Liver (tissue), 9 donors: ENCODE data around the gene OR52E5. TPM values are rescaled to one million over a fixed set of nuclear protein-coding genes. Genes with fewer than 3 reads are reported as not detected.

Source experiments
- DNase-seq: peaks from one replicate; pipeline ENCODE4 v3.0.0-alpha.2; 2017; ENCODE audit warnings: low spot score
- H3K27ac ChIP-seq, 2 donors: one replicate each; pipeline ENCODE4 v1.7.0; 2013; ENCODE audit warnings: inconsistent platforms in 2 of 2, low read length in 2 of 2, control low read depth in 1 of 2, low read depth in 1 of 2, mild to moderate bottlenecking in 1 of 2
- H3K27me3 ChIP-seq, 4 donors: one replicate each; pipeline versions ENCODE4 v1.6.1 to v1.7.0; 2013; ENCODE audit warnings: low read length in 3 of 4, inconsistent platforms in 1 of 4, mild to moderate bottlenecking in 1 of 4, moderate library complexity in 1 of 4; ENCODE audit not compliant: control insufficient read depth in 4 of 4, insufficient read depth in 4 of 4
- H3K36me3 ChIP-seq, 4 donors: one replicate each; pipeline versions ENCODE4 v1.6.1 to v1.7.0; 2013; ENCODE audit warnings: low read length in 3 of 4, mild to moderate bottlenecking in 3 of 4, low read depth in 1 of 4, moderate library complexity in 1 of 4; ENCODE audit not compliant: control insufficient read depth in 4 of 4, insufficient read depth in 3 of 4
- H3K4me1 ChIP-seq, 4 donors: one replicate each; pipeline versions ENCODE4 v1.6.1 to v1.7.0; 2013; ENCODE audit warnings: low read length in 3 of 4, mild to moderate bottlenecking in 3 of 4, moderate library complexity in 1 of 4; ENCODE audit not compliant: control insufficient read depth in 4 of 4, insufficient read depth in 4 of 4
- H3K4me3 ChIP-seq, 3 donors: one replicate each; pipeline versions ENCODE4 v1.6.1 to v1.7.0; 2013; ENCODE audit warnings: low read length in 3 of 3, control low read depth in 1 of 3, low read depth in 1 of 3, mild to moderate bottlenecking in 1 of 3
- H3K9ac ChIP-seq, 2 donors: one replicate each; pipeline ENCODE4 v1.7.0; 2013; ENCODE audit warnings: low read length in 2 of 2, mild to moderate bottlenecking in 2 of 2, moderate library complexity in 2 of 2, control low read depth in 1 of 2, low read depth in 1 of 2
- H3K9me3 ChIP-seq, 4 donors: one replicate each; pipeline versions ENCODE4 v1.6.1 to v1.7.0; 2013; ENCODE audit warnings: low read length in 3 of 4; ENCODE audit not compliant: control insufficient read depth in 4 of 4
- ATF3 ChIP-seq: IDR thresholded peaks from 2 replicates; pipeline ENCODE4 v1.6.1; 2016; ENCODE audit warnings: antibody characterized with exemption
- EGR1 ChIP-seq, 2 donors: IDR thresholded peaks; 2 replicates each; pipeline ENCODE4 v1.6.1; 2016 to 2018; ENCODE audit warnings: antibody characterized with exemption in 2 of 2, low read depth in 2 of 2
- FOXA1 ChIP-seq: IDR thresholded peaks from 2 replicates; pipeline ENCODE4 v1.6.1; 2016; ENCODE audit warnings: antibody characterized with exemption
- GABPA ChIP-seq, 2 donors: IDR thresholded peaks in 1 of 2; conservative IDR thresholded peaks in 1 of 2; 2 replicates each; pipeline ENCODE4 v1.6.1; 2016; ENCODE audit warnings: antibody characterized with exemption in 2 of 2, mild to moderate bottlenecking in 1 of 2, moderate library complexity in 1 of 2
- JUND ChIP-seq, 2 donors: IDR thresholded peaks; 2 replicates each; pipeline ENCODE4 v1.6.1; 2016; ENCODE audit warnings: antibody characterized with exemption in 2 of 2
- NR2F2 ChIP-seq: IDR thresholded peaks from 2 replicates; pipeline ENCODE4 v1.6.1; 2016; ENCODE audit warnings: antibody characterized with exemption
- RAD21 ChIP-seq, 2 donors: IDR thresholded peaks; 2 replicates each; pipeline ENCODE4 v1.6.1; 2016; ENCODE audit warnings: antibody characterized with exemption in 2 of 2, mild to moderate bottlenecking in 2 of 2
- RXRA ChIP-seq, 2 donors: IDR thresholded peaks; 2 replicates each; pipeline ENCODE4 v1.6.1; 2017 to 2018; ENCODE audit warnings: antibody characterized with exemption in 2 of 2, mild to moderate bottlenecking in 1 of 2
- SP1 ChIP-seq: IDR thresholded peaks from 2 replicates; pipeline ENCODE4 v1.6.1; 2018; ENCODE audit warnings: antibody characterized with exemption, mild to moderate bottlenecking
- TAF1 ChIP-seq: conservative IDR thresholded peaks from 2 replicates; pipeline ENCODE4 v1.6.1; 2016; ENCODE audit warnings: antibody characterized with exemption, mild to moderate bottlenecking
- YY1 ChIP-seq: IDR thresholded peaks from 2 replicates; pipeline ENCODE4 v1.6.1; 2016; ENCODE audit warnings: antibody characterized with exemption, mild to moderate bottlenecking
- WGBS: extraction: QIAGEN DNeasy Blood & Tissue Kit; methylation state at CpG from one replicate; pipeline ENCODE4 v1.1.7; 2013; 5-methylcytosine and 5-hydroxymethylcytosine counted together
- polyA plus RNA-seq, 2 donors: library from polyadenylated mRNA; stranded (reverse) in 1 of 2; unstranded in 1 of 2; fragments of 200-250 nt in 1 of 2; fragments of >200 nt in 1 of 2; fragmentation: Nextera tagmentation in 1 of 2; extraction: Ambion mirVana in 1 of 2; gene quantifications; one replicate each; pipeline versions ENCODE4 v1.2.1 to v1.2.3, GENCODE V29; 2013 to 2015
- total RNA-seq, 2 donors: library from RNA; depleted of rRNA; stranded (reverse); fragments of >200 nt; gene quantifications; one replicate each; pipeline ENCODE4 v1.2.3, GENCODE V29; 2014
- TF ChIP-seq, protein P1 (sequence below): IDR thresholded peaks from 2 replicates; pipeline ENCODE4 v1.6.1; 2016; ENCODE audit warnings: antibody characterized with exemption
- TF ChIP-seq, protein P2 (sequence below): IDR thresholded peaks from 2 replicates; pipeline ENCODE4 v1.6.1; 2016; ENCODE audit warnings: antibody characterized with exemption, mild to moderate bottlenecking
- TF ChIP-seq, protein P3 (sequence below): fragments of 150-350 bp; IDR thresholded peaks from 2 replicates; pipeline ENCODE4 v1.5.1; 2017; ENCODE audit warnings: improper control_type of control experiment, low read depth, low read length; ENCODE audit not compliant: missing input control
- donor health status: healthy.
- donor health status: healthy.
- donor health status: healthy.
- donor health status: healthy.
- donor health status: healthy.

OR52E5 gene
- total and polyA plus RNA-seq, 4 donors: not detected

DNA sequence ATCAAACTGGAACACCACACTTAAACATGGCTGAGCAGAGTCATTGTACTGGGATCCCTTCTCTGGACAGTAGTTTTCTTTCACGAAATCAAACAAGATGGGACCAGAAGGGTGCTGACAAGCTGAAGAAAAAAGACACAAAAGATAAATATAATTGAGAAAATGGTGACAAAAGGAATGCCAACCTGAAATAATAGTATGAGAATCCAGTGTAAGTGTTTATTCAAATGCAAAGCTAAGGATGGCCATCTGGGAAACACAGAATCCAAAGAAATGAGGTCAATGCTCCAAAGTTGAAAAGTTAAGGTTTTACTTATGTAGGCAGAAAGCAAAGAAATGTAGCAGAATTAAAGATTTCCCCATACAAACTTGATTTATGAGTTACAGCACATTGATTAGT is 5.3 kb upstream of the OR52E5 start:
- H3K36me3 ChIP-seq: no peaks in the 10 kb centered on the region
- WGBS: 57% methylated on average over 1 of the region's 1 CpG
- no peak overlapping the region for H3K27ac ChIP-seq
- peaks cover 0 to 4% (median 0%) of the 10 kb centered on the region in 4 donors for H3K27me3 ChIP-seq
- H3K4me3 ChIP-seq: no peak overlapping the region
- no peaks in the 10 kb centered on the region for H3K9me3 ChIP-seq
- DNase-seq: no peak
- TF ChIP-seq RAD21 (IDR thresholded peaks at IDR 0.05) (no peak), SP1 (no peak), ATF3 (no peak), RXRA (IDR thresholded peaks at IDR 0.05) (no peak), EGR1 (IDR thresholded peaks at IDR 0.05; ENCODE audit: low read depth in 2 of 2) (no peak), YY1 (no peak), NR2F2 (no peak), TAF1 (no peak), GABPA (IDR thresholded peaks at IDR 0.05 in 1 of 2, conservative IDR thresholded peaks at IDR 0.05 in 1 of 2) (no peak)
- TF ChIP-seq, protein P1, sequence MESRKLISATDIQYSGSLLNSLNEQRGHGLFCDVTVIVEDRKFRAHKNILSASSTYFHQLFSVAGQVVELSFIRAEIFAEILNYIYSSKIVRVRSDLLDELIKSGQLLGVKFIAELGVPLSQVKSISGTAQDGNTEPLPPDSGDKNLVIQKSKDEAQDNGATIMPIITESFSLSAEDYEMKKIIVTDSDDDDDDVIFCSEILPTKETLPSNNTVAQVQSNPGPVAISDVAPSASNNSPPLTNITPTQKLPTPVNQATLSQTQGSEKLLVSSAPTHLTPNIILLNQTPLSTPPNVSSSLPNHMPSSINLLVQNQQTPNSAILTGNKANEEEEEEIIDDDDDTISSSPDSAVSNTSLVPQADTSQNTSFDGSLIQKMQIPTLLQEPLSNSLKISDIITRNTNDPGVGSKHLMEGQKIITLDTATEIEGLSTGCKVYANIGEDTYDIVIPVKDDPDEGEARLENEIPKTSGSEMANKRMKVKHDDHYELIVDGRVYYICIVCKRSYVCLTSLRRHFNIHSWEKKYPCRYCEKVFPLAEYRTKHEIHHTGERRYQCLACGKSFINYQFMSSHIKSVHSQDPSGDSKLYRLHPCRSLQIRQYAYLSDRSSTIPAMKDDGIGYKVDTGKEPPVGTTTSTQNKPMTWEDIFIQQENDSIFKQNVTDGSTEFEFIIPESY: no peak
- TF ChIP-seq, protein P2, sequence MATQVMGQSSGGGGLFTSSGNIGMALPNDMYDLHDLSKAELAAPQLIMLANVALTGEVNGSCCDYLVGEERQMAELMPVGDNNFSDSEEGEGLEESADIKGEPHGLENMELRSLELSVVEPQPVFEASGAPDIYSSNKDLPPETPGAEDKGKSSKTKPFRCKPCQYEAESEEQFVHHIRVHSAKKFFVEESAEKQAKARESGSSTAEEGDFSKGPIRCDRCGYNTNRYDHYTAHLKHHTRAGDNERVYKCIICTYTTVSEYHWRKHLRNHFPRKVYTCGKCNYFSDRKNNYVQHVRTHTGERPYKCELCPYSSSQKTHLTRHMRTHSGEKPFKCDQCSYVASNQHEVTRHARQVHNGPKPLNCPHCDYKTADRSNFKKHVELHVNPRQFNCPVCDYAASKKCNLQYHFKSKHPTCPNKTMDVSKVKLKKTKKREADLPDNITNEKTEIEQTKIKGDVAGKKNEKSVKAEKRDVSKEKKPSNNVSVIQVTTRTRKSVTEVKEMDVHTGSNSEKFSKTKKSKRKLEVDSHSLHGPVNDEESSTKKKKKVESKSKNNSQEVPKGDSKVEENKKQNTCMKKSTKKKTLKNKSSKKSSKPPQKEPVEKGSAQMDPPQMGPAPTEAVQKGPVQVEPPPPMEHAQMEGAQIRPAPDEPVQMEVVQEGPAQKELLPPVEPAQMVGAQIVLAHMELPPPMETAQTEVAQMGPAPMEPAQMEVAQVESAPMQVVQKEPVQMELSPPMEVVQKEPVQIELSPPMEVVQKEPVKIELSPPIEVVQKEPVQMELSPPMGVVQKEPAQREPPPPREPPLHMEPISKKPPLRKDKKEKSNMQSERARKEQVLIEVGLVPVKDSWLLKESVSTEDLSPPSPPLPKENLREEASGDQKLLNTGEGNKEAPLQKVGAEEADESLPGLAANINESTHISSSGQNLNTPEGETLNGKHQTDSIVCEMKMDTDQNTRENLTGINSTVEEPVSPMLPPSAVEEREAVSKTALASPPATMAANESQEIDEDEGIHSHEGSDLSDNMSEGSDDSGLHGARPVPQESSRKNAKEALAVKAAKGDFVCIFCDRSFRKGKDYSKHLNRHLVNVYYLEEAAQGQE: no peak
- H3K9ac ChIP-seq: no peak overlapping the region
- no peaks in the 10 kb centered on the region for H3K4me1 ChIP-seq

DNA sequence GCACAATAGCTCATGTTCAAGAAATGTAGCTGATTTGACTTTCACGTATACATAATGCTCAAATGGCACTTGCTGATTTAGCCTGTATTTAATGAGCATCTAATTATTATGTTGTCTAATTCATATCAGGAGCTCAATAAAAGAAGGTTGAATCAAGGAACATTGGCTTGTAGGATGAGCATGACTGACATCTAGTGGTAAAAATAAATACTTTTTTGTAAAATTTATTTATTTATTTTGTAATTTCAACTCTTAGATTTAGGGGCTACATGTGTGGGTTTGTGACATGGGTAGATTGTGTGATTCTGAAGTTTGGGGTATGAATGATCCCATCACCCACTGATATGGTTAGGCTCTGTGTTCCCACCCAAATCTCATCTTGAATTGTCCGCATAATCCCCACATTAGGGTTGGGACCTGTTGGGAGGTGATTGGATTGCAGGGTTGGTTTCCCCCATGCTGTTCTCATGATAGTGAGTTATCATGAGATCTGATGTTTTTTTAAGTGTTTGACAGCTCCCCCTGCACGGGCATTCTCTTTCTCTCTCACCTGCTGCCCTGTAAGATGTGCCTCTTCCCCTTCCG is 1.7 kb upstream of the OR52E5 start:
- Histone ChIP-seq H3K9ac (no peak overlapping the region), H3K4me1 (no peaks in the 10 kb centered on the region), H3K4me3 (no peak overlapping the region), H3K36me3 (no peaks in the 10 kb centered on the region), H3K27me3 (peaks cover 0 to 6% (median 0%) of the 10 kb centered on the region in 4 donors), H3K9me3 (no peaks in the 10 kb centered on the region), H3K27ac (no peak overlapping the region)
- DNase-seq: no peak
- 55% methylated on average over 4 of the region's 4 CpGs for WGBS
- TF ChIP-seq FOXA1 (no peak), JUND (IDR thresholded peaks at IDR 0.05) (no peak), YY1 (no peak), EGR1 (IDR thresholded peaks at IDR 0.05; ENCODE audit: low read depth in 2 of 2) (no peak), NR2F2 (no peak), RAD21 (IDR thresholded peaks at IDR 0.05) (peak; percentile 62 to 70)
- TF ChIP-seq, protein P3, sequence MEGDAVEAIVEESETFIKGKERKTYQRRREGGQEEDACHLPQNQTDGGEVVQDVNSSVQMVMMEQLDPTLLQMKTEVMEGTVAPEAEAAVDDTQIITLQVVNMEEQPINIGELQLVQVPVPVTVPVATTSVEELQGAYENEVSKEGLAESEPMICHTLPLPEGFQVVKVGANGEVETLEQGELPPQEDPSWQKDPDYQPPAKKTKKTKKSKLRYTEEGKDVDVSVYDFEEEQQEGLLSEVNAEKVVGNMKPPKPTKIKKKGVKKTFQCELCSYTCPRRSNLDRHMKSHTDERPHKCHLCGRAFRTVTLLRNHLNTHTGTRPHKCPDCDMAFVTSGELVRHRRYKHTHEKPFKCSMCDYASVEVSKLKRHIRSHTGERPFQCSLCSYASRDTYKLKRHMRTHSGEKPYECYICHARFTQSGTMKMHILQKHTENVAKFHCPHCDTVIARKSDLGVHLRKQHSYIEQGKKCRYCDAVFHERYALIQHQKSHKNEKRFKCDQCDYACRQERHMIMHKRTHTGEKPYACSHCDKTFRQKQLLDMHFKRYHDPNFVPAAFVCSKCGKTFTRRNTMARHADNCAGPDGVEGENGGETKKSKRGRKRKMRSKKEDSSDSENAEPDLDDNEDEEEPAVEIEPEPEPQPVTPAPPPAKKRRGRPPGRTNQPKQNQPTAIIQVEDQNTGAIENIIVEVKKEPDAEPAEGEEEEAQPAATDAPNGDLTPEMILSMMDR: peak; percentile 32
